ENCODE measurements around the gene GPATCH8.
"Not testable (repeated sequence)": the region's sequence is repeated elsewhere in the genome, so short reads cannot be mapped to it uniquely, and the experiment has no call there.

Gene GPATCH8

GRCh38 chr17:44378171-44378705 lies 125.0 kb downstream of the GPATCH8 start:
- DNase-seq (ENCODE audit: low spot score): no peak
- no peak for FAIRE-seq

- no peak for DNase-seq (ENCODE audit: low spot score)
- no peak for FAIRE-seq
Observed at GRCh38 chr17:44376779-44377178, 126.4 kb downstream of the GPATCH8 start.

DNA sequence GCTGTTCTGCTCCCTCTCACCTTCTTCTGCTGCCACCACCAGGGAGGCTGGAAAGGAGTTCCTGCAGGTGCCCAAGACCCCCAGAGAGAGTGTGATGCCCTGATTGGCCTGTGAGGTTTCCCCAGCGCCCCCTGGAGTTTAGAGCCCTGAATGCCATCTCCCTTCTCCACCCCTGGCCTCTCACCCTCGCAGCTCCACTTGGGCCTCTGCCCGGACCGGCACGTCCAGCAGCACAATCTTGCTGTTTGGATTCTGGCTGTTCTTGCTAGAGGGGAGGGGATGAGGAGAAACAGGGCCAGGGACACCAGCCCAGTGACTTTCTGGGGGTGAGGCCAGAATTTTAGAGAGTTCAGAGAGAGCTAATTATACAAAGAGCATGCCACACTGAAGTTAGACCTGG lies 127.1 kb downstream of the GPATCH8 start:
- no peak for DNase-seq (ENCODE audit: low spot score)

GRCh38 chr17:44375196-44376017 lies 127.8 kb downstream of the GPATCH8 start:
- DNase-seq (ENCODE audit: low spot score) (no peak), FAIRE-seq (no peak)

More for the DNA sequence above, 127.1 kb downstream of the GPATCH8 start:
- no peak for FAIRE-seq

- FAIRE-seq: no peak
- no peak for DNase-seq (ENCODE audit: low spot score)
Observed at GRCh38 chr17:44374306-44375195, 128.7 kb downstream of the GPATCH8 start.

DNA sequence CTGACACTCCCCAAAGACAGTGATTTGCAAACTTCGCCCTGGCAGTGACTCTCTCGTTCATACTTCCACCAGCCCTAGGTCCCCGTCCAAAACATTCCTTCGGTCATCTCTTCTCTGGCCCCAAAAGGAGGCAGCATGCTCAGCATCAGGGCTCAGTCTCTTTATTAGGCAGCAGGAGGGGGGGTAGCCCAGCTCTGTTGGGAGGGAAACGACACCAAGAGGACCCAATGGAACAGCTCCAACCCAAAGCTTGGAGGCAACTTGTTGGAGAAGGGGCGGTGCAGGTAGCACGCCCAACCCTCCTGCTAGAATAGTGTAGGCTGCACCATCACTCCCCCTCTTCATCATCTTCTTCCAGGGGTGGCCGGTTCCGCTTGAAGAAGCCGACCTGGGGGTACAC lies 131.2 kb downstream of the GPATCH8 start:
- FAIRE-seq (no peak), DNase-seq (ENCODE audit: low spot score) (no peak)

DNA sequence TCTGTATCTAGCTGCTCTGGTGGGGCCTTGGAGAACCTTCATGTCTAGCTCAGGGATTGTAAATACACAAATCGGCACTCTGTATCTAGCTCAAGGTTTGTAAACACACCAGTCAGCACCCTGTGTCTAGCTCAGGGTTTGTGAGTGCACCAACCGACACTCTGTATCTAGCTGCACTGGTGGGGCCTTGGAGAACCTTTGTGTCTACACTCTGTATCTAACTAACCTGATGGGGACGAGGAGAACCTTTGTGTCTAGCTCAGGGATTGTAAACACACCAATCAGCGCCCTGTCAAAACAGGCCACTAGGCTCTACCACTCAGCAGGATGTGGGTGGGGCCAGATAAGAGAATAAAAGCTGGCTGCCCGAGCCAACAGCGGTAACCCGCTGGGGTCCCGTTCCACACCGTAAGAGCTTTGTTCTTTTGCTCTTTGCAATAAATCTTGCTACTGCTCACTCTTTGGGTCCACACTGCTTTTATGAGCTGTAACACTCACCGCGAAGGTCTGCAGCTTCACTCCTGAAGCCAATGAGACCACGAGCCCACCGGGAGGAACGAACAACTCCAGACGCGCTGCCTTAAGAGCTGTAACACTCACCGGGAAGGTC lies 133.7 kb downstream of the GPATCH8 start:
- DNase-seq (ENCODE audit: low spot score); FAIRE-seq: not testable (repeated sequence)

GRCh38 chr17:44368391-44369243 lies 134.6 kb downstream of the GPATCH8 start:
- DNase-seq (ENCODE audit: low spot score); FAIRE-seq: not testable (repeated sequence)

GRCh38 chr17:44367231-44367979 lies 135.8 kb downstream of the GPATCH8 start:
- DNase-seq (ENCODE audit: low spot score) (no peak), FAIRE-seq (no peak)

- not testable (repeated sequence) for DNase-seq (ENCODE audit: low spot score); FAIRE-seq
Observed at GRCh38 chr17:44365051-44365450, 138.2 kb downstream of the GPATCH8 start.

DNA sequence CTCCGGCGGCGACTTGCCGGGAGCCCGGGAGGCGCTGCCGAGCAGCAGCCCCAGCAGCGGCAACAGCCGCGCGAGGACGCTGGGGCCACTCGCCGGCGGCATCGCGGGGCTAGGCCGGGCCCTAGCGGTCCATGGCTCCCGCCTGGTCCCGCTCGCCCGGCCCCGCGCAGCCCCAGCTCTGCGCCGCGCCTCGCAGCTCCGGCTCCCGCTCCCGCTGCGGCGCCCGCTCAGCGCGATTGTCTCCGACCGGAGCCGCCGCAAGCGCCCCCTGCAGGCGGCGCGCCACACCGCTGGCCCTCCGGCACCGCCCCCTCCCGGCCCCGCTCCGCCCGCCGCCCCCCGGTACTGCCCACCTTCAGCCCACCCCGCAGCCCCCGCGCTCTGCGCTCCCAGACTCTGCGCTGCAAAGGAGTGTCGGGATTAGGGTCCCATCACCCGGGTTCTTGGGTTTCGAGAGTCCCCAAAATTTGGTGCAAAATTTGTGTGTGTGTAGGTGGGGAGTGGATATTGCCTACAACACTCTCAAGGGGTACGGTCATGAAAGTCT lies 139.5 kb downstream of the GPATCH8 start, which contains the start of gene FAM171A2:
FAM171A2 (minus strand) TSS at position 241 of the 547 bp plus-strand sequence; CDS start at position 102, 139 bp downstream.
- DNase-seq (ENCODE audit: low spot score): peak; percentile 92
- FAIRE-seq: no peak

DNA sequence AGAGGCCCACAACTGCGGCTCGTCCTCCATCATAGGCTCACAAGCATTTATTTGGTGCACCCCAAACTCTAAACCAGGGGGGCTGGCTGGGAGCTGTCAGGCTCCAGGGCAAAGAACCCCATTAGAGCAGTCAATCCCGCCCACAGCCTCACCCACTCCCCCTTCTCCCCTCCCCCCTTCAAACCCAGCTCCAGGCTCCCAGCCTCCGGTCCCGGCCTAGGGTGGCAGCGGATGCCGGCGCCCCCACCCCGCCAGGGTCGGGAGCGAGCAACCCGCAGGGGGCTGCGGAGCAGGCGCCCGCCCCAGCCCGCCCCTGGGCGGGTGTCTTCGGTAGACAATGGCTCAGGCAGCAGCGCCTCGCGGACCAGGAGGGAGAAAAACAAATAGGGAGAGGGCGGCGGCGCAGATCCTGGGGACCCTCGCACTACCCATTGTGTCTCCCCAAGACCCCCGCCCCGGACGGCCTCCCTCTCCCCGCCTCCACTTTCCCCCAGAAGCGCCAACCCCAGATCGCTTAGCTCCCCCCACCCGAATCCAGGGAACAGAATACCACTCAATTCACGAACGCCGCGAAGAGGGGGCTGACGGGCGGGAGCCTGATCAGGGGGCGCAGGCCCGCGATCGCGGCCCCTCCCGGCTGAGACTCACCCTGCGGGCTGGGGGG lies 140.1 kb downstream of the GPATCH8 start:
- FAIRE-seq: no peak
- DNase-seq (ENCODE audit: low spot score): peak; percentile 52

- DNase-seq (ENCODE audit: low spot score) (no peak), FAIRE-seq (no peak)
Observed at GRCh38 chr17:44362459-44362948, 140.7 kb downstream of the GPATCH8 start.

- DNase-seq (ENCODE audit: low spot score) (no peak), FAIRE-seq (peak; percentile 75)
Observed at GRCh38 chr17:44361292-44362260, 141.6 kb downstream of the GPATCH8 start.

DNA sequence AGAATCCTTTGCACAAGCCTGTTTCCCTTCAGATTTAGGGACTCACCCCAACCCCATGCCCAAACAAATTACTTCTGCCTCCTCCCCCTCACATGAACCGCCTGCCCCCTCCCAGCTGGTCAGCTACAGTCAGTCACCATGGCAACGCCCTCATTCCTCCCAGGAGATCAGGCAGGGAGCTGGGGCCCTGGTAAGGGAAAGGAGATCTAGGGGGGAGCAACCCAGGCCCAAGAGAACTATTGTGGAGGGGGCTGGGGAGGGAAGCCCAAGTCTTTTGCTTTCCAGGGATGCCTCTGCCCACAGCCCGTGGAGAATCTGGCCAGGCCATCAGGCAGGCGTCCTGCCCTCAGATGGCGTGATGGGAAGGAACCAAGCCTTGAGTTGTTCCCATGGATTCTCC lies 142.4 kb downstream of the GPATCH8 start:
- peak; percentile 46 for DNase-seq (ENCODE audit: low spot score)
- FAIRE-seq: no peak

- FAIRE-seq (no peak), DNase-seq (ENCODE audit: low spot score) (no peak)
Observed at GRCh38 chr17:44360144-44360533, 143.1 kb downstream of the GPATCH8 start.

- FAIRE-seq: no peak
- no peak for DNase-seq (ENCODE audit: low spot score)
Observed at GRCh38 chr17:44359458-44360143, 143.6 kb downstream of the GPATCH8 start.

Data from urothelium cell line (cell line).